ENCODE data around the gene MIPEP.

The MIPEP gene

GRCh38 chr13:23820530-23820929 is 68.7 kb downstream of the MIPEP start:
- FAIRE-seq (no peak), DNase-seq (ENCODE audit: insufficient read length, low spot score) (no peak)
- TF ChIP-seq CTCF (IDR thresholded peaks at IDR 0.05; ENCODE audit: insufficient read depth, missing control alignments), result no peak

- no peak for DNase-seq (ENCODE audit: insufficient read length, low spot score)
- TF ChIP-seq CTCF (IDR thresholded peaks at IDR 0.05; ENCODE audit: insufficient read depth, missing control alignments), result no peak
- no peak for FAIRE-seq
These were observed 71.4 kb downstream of the MIPEP start for GRCh38 chr13:23817830-23818229.

- FAIRE-seq (no peak), DNase-seq (ENCODE audit: insufficient read length, low spot score) (no peak)
- no peak for TF ChIP-seq CTCF (IDR thresholded peaks at IDR 0.05; ENCODE audit: insufficient read depth, missing control alignments)
These were observed 72.1 kb downstream of the MIPEP start for GRCh38 chr13:23817136-23817535.

GRCh38 chr13:23813635-23814034 is 75.6 kb downstream of the MIPEP start:
- no peak for TF ChIP-seq CTCF (IDR thresholded peaks at IDR 0.05; ENCODE audit: insufficient read depth, missing control alignments)
- FAIRE-seq, result no peak
- no peak for DNase-seq (ENCODE audit: insufficient read length, low spot score)

- TF ChIP-seq CTCF (IDR thresholded peaks at IDR 0.05; ENCODE audit: insufficient read depth, missing control alignments), result no peak
- DNase-seq (ENCODE audit: insufficient read length, low spot score) (no peak), FAIRE-seq (no peak)
These were observed 77.7 kb downstream of the MIPEP start for GRCh38 chr13:23811366-23812062.

GRCh38 chr13:23810685-23811240 is 78.4 kb downstream of the MIPEP start:
- DNase-seq (ENCODE audit: insufficient read length, low spot score), result no peak
- no peak for FAIRE-seq

More at GRCh38 chr13:23810685-23811240, 78.4 kb downstream of the MIPEP start:
- no peak for TF ChIP-seq CTCF (IDR thresholded peaks at IDR 0.05; ENCODE audit: insufficient read depth, missing control alignments)
